A673 (cell line): ENCODE data around the gene TMEM106C. TPM values are rescaled to one million over a fixed set of nuclear protein-coding genes. Genes with fewer than 3 reads are reported as not detected.

Source experiments
- BruUV-seq: library from RNA; stranded (reverse); fragments of 400-500 nt; replicated peaks from 2 replicates; lab custom pipeline; 2021; lab: Mats Ljungman, UMichigan
- CTCF ChIA-PET: fragments of 300-600 bp; sonication (Branson Sonifier 250); formaldehyde crosslinking; loops from one replicate; lab custom pipeline; 2022; ENCODE audit warnings: antibody characterized with exemption; lab: Charles Lee
- POLR2A ChIA-PET: fragments of 300-600 bp; sonication (Branson Sonifier 250); formaldehyde crosslinking; loops from one replicate; lab custom pipeline; 2022; ENCODE audit warnings: antibody characterized with exemption; ENCODE audit not compliant: low non-redundant PET; lab: Charles Lee
- DNase-seq: peaks from one replicate; pipeline ENCODE4 v3.0.0-alpha.2; 2015; ENCODE audit warnings: low spot score
- H3K27ac ChIP-seq: fragments of 200-600 bp; sonication (generic); 2 replicates; pipeline ENCODE4 v1.5.1; 2016; ENCODE audit warnings: mixed run types, low read depth, mild to moderate bottlenecking, mixed read lengths, antibody characterized with exemption, low read length; ENCODE audit not compliant: poor library complexity, severe bottlenecking
- H3K27me3 ChIP-seq: fragments of 200-600 bp; sonication (generic); replicated peaks from 2 replicates; pipeline ENCODE4 v1.6.1; 2017; ENCODE audit warnings: mixed run types, low read depth, mild to moderate bottlenecking, mixed read lengths, antibody characterized with exemption, low read length; ENCODE audit not compliant: insufficient read depth, poor library complexity
- H3K36me3 ChIP-seq: fragments of 200-600 bp; sonication (generic); 2 replicates; pipeline ENCODE4 v1.6.1; 2016; ENCODE audit warnings: mixed run types, mild to moderate bottlenecking, mixed read lengths, antibody characterized with exemption, low read length; ENCODE audit not compliant: insufficient read depth, poor library complexity, severe bottlenecking
- H3K4me1 ChIP-seq: fragments of 200-600 bp; sonication (generic); 2 replicates; pipeline ENCODE4 v1.6.1; 2017; ENCODE audit warnings: mixed run types, mild to moderate bottlenecking, mixed read lengths, antibody characterized with exemption, low read length; ENCODE audit not compliant: insufficient read depth, poor library complexity, severe bottlenecking
- H3K4me3 ChIP-seq: fragments of 200-600 bp; sonication (generic); 2 replicates; pipeline ENCODE4 v1.5.1; 2016; ENCODE audit warnings: low read depth, mixed run types, mild to moderate bottlenecking, mixed read lengths, low read length; ENCODE audit not compliant: poor library complexity, severe bottlenecking
- H3K9me3 ChIP-seq: fragments of 200-600 bp; sonication (generic); 2 replicates; pipeline ENCODE4 v1.6.1; 2016; ENCODE audit warnings: mixed run types, low read depth, mild to moderate bottlenecking, mixed read lengths, antibody characterized with exemption, low read length; ENCODE audit not compliant: poor library complexity, severe bottlenecking
- CTCF ChIP-seq: fragments of 300-800, 200-600 bp; sonication (generic); conservative IDR thresholded peaks from 2 replicates; pipeline ENCODE4 v1.5.1; 2017; ENCODE audit warnings: low read depth, mild to moderate bottlenecking, antibody characterized with exemption, low read length, moderate library complexity, mixed read lengths
- EZH2 ChIP-seq: fragments of 200-600 bp; sonication (generic); IDR thresholded peaks from 2 replicates; pipeline ENCODE4 v1.6.1; 2017; ENCODE audit warnings: borderline replicate concordance, low read depth, mild to moderate bottlenecking, mixed read lengths, antibody characterized with exemption, low read length; ENCODE audit not compliant: poor library complexity, severe bottlenecking
- intact Hi-C: fragments of 100-400 bp; cut with micrococcal nuclease; formaldehyde crosslinking; loops from one replicate; pipeline ENCODE4 v1.10.0; 2022; ENCODE audit not compliant: unreplicated experiment
- total RNA-seq: library from RNA; stranded (reverse); gene quantifications from 2 replicates; pipeline ENCODE4 v1.2.3, GENCODE V29; 2021

TMEM106C gene
- total RNA-seq, 1 experiment from 2014 or later, result 182 TPM

GRCh38 chr12:47975816-47976215 lies 12.4 kb downstream of the TMEM106C start:
- Histone ChIP-seq H3K4me1 (no peaks in the 10 kb centered on the region), H3K27ac (no peak overlapping the region), H3K27me3 (no peaks in the 10 kb centered on the region), H3K9me3 (no peaks in the 10 kb centered on the region), H3K4me3 (no peak overlapping the region), H3K36me3 (no peaks in the 10 kb centered on the region)
- no peak for DNase-seq
- TF ChIP-seq EZH2, result no peak
- no peak for TF ChIP-seq CTCF
- ChIA-PET POLR2A (no interaction called here), CTCF (no interaction called here)
- intact Hi-C loops, result no loop called here
- no TSS peak for BruUV-seq

- no peak for DNase-seq
- Histone ChIP-seq H3K9me3 (no peaks in the 10 kb centered on the region), H3K4me3 (no peak overlapping the region), H3K27ac (no peak overlapping the region), H3K36me3 (no peaks in the 10 kb centered on the region), H3K27me3 (no peaks in the 10 kb centered on the region), H3K4me1 (no peaks in the 10 kb centered on the region)
- CTCF ChIA-PET, result no interaction called here
- no TSS peak for BruUV-seq
- no peak for TF ChIP-seq EZH2
- TF ChIP-seq CTCF, result no peak
- POLR2A ChIA-PET, result interaction anchor here (0.5 kb wide), 1 partner anchor 193 kb away, joined by 5 read pairs; no protein-coding TSS in a partner anchor
- intact Hi-C loops, result no loop called here
Measured at GRCh38 chr12:47977046-47977771, 13.8 kb downstream of the TMEM106C start.

GRCh38 chr12:47977772-47978597 lies 14.6 kb downstream of the TMEM106C start:
- Histone ChIP-seq H3K36me3 (no peaks in the 10 kb centered on the region), H3K4me1 (no peaks in the 10 kb centered on the region), H3K27ac (no peak overlapping the region), H3K4me3 (no peak overlapping the region), H3K27me3 (no peaks in the 10 kb centered on the region), H3K9me3 (no peaks in the 10 kb centered on the region)
- ChIA-PET CTCF (no interaction called here), POLR2A (no interaction called here)
- no TSS peak for BruUV-seq
- intact Hi-C loops, result no loop called here
- TF ChIP-seq EZH2 (no peak), CTCF (no peak)
- DNase-seq, result no peak
